Measurements from ENCODE around the gene OR8B3. TPM values are rescaled to one million over a fixed set of nuclear protein-coding genes. Genes with fewer than 3 reads are reported as not detected.

OR8B3 gene
- total and polyA plus RNA-seq, 7 donors = not detected

DNA sequence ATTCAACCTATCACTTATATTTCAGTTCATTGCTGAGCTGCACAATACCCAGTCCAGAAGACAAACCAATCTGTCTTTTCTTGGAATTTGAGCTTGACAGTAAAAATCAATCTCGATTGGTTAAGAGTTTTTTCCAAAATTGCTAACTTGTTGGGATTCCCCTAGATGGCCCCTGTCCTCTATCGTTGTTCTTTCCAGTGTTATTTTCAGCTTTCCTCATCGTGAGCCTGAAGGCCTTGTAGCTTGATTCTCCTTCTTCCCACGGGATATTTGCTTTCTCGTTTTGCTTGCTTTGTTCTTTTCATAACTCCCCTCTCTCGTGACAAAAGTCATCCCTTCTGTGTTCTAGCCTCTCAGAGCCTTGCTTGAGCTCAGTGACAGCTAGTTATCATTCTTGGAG, 43.6 kb upstream of the OR8B3 start:
- Histone ChIP-seq H3K27ac (no peak overlapping the region), H3K4me1 (no peaks in the 10 kb centered on the region), H3K27me3 (no peaks in the 10 kb centered on the region), H3K9me3 (no peaks in the 10 kb centered on the region), H3K36me3 (no peaks in the 10 kb centered on the region), H3K4me3 (no peak overlapping the region)
- TF ChIP-seq POLR2AphosphoS5 (IDR thresholded peaks at IDR 0.05) (no peak), EP300 (IDR thresholded peaks at IDR 0.05) (no peak), POLR2A (IDR thresholded peaks at IDR 0.05) (no peak)
- TF ChIP-seq, protein P1, sequence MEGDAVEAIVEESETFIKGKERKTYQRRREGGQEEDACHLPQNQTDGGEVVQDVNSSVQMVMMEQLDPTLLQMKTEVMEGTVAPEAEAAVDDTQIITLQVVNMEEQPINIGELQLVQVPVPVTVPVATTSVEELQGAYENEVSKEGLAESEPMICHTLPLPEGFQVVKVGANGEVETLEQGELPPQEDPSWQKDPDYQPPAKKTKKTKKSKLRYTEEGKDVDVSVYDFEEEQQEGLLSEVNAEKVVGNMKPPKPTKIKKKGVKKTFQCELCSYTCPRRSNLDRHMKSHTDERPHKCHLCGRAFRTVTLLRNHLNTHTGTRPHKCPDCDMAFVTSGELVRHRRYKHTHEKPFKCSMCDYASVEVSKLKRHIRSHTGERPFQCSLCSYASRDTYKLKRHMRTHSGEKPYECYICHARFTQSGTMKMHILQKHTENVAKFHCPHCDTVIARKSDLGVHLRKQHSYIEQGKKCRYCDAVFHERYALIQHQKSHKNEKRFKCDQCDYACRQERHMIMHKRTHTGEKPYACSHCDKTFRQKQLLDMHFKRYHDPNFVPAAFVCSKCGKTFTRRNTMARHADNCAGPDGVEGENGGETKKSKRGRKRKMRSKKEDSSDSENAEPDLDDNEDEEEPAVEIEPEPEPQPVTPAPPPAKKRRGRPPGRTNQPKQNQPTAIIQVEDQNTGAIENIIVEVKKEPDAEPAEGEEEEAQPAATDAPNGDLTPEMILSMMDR (IDR thresholded peaks at IDR 0.05) = no peak
- intact Hi-C loops (cut with DNase I) = no loop called here
- no peak for DNase-seq
- WGBS, 2 donors = 42 to 67% methylated on average over 6 of the region's 6 CpGs

DNA sequence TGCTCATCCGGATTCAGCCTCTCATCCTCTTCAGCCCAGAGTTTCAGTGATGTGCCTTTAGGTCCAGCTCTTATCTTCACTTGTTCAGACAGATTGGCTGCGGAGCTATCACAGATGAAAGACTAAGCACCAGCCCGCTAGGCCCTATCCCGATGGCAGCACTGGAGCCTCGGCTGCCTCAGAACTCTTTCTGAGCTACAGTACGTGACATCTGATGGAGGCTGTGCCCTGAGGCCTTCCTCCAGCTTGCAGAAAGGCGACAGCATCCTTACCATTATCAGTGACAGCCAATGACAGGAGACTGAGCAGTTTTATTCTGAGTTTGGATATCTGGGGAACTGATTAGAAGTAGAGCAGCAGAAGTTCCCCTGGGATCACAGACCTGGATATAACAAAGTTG, 42.7 kb upstream of the OR8B3 start:
- 81 to 87% methylated on average over 7 of the region's 7 CpGs for WGBS, 2 donors
- no peak for TF ChIP-seq EP300 (IDR thresholded peaks at IDR 0.05)
- no peak for TF ChIP-seq POLR2AphosphoS5 (IDR thresholded peaks at IDR 0.05)
- no peak for TF ChIP-seq POLR2A (IDR thresholded peaks at IDR 0.05)
- TF ChIP-seq, protein P1 (IDR thresholded peaks at IDR 0.05) = no peak
- Histone ChIP-seq H3K36me3 (no peaks in the 10 kb centered on the region), H3K9me3 (no peaks in the 10 kb centered on the region), H3K4me1 (no peaks in the 10 kb centered on the region), H3K4me3 (no peak overlapping the region), H3K27ac (no peak overlapping the region), H3K27me3 (no peaks in the 10 kb centered on the region)
- intact Hi-C loops (cut with DNase I) = no loop called here
- no peak for DNase-seq

DNA sequence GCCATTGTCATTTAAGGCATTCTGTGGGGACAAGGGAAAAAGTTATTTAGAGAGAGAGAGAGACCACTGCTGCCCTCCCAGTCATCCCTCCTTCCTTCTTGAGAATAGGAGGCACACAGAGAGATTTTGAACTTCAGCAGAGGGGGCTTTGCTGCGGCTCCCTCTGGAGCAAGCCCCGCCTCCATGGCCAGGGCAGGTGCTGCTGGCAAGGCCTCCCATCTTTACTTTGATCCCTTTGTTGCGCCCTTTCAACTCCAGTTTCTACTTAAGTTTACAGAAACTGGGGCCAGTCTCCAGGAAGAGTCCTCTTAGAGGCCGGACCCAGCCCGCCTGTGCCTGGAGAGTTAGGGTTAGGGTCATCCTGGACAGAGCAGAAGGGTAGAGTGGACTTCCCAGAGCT, 42.3 kb upstream of the OR8B3 start:
- no peak for TF ChIP-seq POLR2A (IDR thresholded peaks at IDR 0.05)
- no peak for TF ChIP-seq POLR2AphosphoS5 (IDR thresholded peaks at IDR 0.05)
- TF ChIP-seq EP300 (IDR thresholded peaks at IDR 0.05) = no peak
- TF ChIP-seq, protein P1 (IDR thresholded peaks at IDR 0.05) = no peak
- intact Hi-C loops (cut with DNase I) = no loop called here

DNA sequence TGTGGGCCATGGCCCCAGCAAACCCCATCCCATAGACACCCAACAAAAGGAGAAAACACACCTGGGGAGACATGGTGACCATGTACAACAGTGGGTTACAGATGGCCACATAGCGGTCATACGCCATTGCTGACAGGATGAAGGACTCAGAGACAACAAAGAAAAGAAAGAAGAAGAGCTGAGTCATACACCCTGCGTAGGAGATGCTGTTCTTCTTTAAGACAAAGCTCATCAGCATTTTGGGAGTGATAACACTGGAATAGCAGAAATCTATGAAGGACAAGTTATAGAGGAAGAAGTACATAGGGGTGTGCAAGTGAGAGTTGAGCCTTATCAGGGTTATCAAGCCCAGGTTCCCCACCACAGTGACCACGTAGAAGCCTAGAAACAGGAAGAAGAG, 41.8 kb upstream of the OR8B3 start:
- Histone ChIP-seq H3K36me3 (no peaks in the 10 kb centered on the region), H3K27me3 (no peaks in the 10 kb centered on the region), H3K4me1 (no peaks in the 10 kb centered on the region), H3K4me3 (no peak overlapping the region), H3K27ac (no peak overlapping the region), H3K9me3 (no peaks in the 10 kb centered on the region)
- DNase-seq = no peak
- intact Hi-C loops (cut with DNase I) = no loop called here
- TF ChIP-seq, protein P1 (IDR thresholded peaks at IDR 0.05) = no peak
- TF ChIP-seq POLR2A (IDR thresholded peaks at IDR 0.05) = no peak
- no peak for TF ChIP-seq EP300 (IDR thresholded peaks at IDR 0.05)
- no peak for TF ChIP-seq POLR2AphosphoS5 (IDR thresholded peaks at IDR 0.05)
- 79 to 83% methylated on average over 4 of the region's 4 CpGs for WGBS, 2 donors

More for the DNA sequence above, 42.3 kb upstream of the OR8B3 start:
- no peak for DNase-seq
- no peaks in the 10 kb centered on the region for H3K36me3 ChIP-seq
- no peaks in the 10 kb centered on the region for H3K27me3 ChIP-seq
- no peak overlapping the region for H3K27ac ChIP-seq
- no peaks in the 10 kb centered on the region for H3K9me3 ChIP-seq
- WGBS, 2 donors = 71 to 84% methylated on average over 5 of the region's 5 CpGs
- H3K4me1 ChIP-seq = no peaks in the 10 kb centered on the region
- H3K4me3 ChIP-seq = no peak overlapping the region

DNA sequence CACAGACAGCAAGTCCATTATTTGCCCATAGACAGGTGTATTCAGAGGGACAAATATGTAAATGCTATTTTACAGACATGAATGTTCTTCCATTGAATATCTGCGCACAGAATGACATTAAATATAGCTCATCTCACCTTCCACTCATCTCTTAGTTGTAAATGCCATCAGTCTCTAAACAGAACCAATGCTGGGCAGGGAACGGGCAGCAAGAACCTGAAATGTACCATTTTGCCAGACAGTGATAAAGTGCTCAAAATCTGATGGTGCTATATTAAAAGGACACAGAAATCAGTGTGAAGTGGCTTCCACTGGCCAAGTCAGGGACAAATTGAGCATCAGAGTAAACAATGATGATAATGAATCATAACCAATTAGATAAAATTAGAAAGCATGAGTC, 35.9 kb upstream of the OR8B3 start:
- Histone ChIP-seq H3K9me3 (no peaks in the 10 kb centered on the region), H3K4me1 (no peaks in the 10 kb centered on the region), H3K36me3 (no peaks in the 10 kb centered on the region), H3K4me3 (no peak overlapping the region), H3K27me3 (no peaks in the 10 kb centered on the region), H3K27ac (no peak overlapping the region)
- TF ChIP-seq, protein P1 (IDR thresholded peaks at IDR 0.05) = no peak
- TF ChIP-seq POLR2A (IDR thresholded peaks at IDR 0.05) = no peak
- no peak for TF ChIP-seq POLR2AphosphoS5 (IDR thresholded peaks at IDR 0.05)
- TF ChIP-seq EP300 (IDR thresholded peaks at IDR 0.05) = no peak
- WGBS, 2 donors = 82 to 84% methylated on average over 2 of the region's 2 CpGs
- intact Hi-C loops (cut with DNase I) = no loop called here
- no peak for DNase-seq

Data from sigmoid colon (tissue), 7 donors.